Dermis lymphatic vessel endothelial cell (primary cell): ENCODE results near the gene PSMB8. TPM values are rescaled to one million over a fixed set of nuclear protein-coding genes. Genes with fewer than 3 reads are reported as not detected.

Experiments used
- total RNA-seq: library from RNA; depleted of rRNA; stranded (reverse); fragments of >200 nt; gene quantifications from 2 replicates; pipeline ENCODE4 v1.2.1, GENCODE V29; 2014

Gene PSMB8
- 66.2 and 77.1 TPM in 2 replicates for total RNA-seq

GRCh38 chr6:32843979-32844838, at the start of gene PSMB8:
PSMB8 (minus strand) TSS chr6:32844047; CDS start chr6:32843996, 51 bp downstream.

GRCh38 chr6:32853541-32854375, 9.9 kb upstream of the PSMB8 start, which contains the start of the genes PSMB9 and TAP1:
PSMB9 (plus strand) TSS chr6:32854192; CDS start chr6:32854230, 38 bp downstream.
TAP1 (minus strand) TSS chr6:32853704; CDS start chr6:32853636, 68 bp downstream.

GRCh38 chr6:32838114-32838958, 5.5 kb downstream of the PSMB8 start, which contains the start of gene TAP2:
TAP2 (minus strand) TSS chr6:32838739; CDS start chr6:32838233, 506 bp downstream.

GRCh38 chr6:32816746-32817204, 27.1 kb downstream of the PSMB8 start, which contains the start of gene HLA-DOB:
HLA-DOB (minus strand) TSS chr6:32817002; CDS start chr6:32816951, 51 bp downstream.

Other genes with a start within 250 kb of the PSMB8 start
- gene HLA-DQA1, start 206.6 kb downstream of the PSMB8 start, total RNA-seq: not detected in 2 replicates
- 0.09 TPM in 1 of 2 replicates, not detected in the other for gene HLA-DQB1, start 177.4 kb downstream of the PSMB8 start, total RNA-seq
- not detected in 2 replicates for gene HLA-DQA2, start 102.7 kb downstream of the PSMB8 start, total RNA-seq
- not detected in 2 replicates for gene HLA-DQB2, start 80.5 kb downstream of the PSMB8 start, total RNA-seq
- not detected in 2 replicates for gene HLA-DOB, start 27.0 kb downstream of the PSMB8 start, total RNA-seq
- 17.6 and 34.9 TPM in 2 replicates for gene TAP2, start 5.3 kb downstream of the PSMB8 start, total RNA-seq
- 25.8 and 33.4 TPM in 2 replicates for gene TAP1, start 9.7 kb upstream of the PSMB8 start, total RNA-seq
- gene PSMB9, start 10.1 kb upstream of the PSMB8 start, total RNA-seq: 22.7 and 27.8 TPM in 2 replicates
- 0.22 and 0.34 TPM in 2 replicates for gene HLA-DMB, start 97.0 kb upstream of the PSMB8 start, total RNA-seq
- gene HLA-DMA, start 109.0 kb upstream of the PSMB8 start, total RNA-seq: 0.43 and 1.0 TPM in 2 replicates
- 48.1 and 59.9 TPM in 2 replicates for gene BRD2, start 124.5 kb upstream of the PSMB8 start, total RNA-seq
- gene HLA-DOA, start 165.5 kb upstream of the PSMB8 start, total RNA-seq: not detected in 2 replicates
- 4.6 and 6.9 TPM in 2 replicates for gene HLA-DPA1, start 229.6 kb upstream of the PSMB8 start, total RNA-seq
- gene HLA-DPB1, start 231.9 kb upstream of the PSMB8 start, total RNA-seq: 10.0 and 16.6 TPM in 2 replicates